HG02981 (cell line): ENCODE measurements around the gene LIN28A.
"Not testable (repeated sequence)": the region's sequence is repeated elsewhere in the genome, so short reads cannot be mapped to it uniquely, and the experiment has no call there.

Experiments
- ATAC-seq: cut with Tn5 transposase; IDR thresholded peaks from one replicate; pipeline ENCODE4 v1.9.1; 2021; ENCODE audit warnings: mild to moderate bottlenecking, moderate library complexity; ENCODE audit not compliant: unreplicated experiment

Gene LIN28A

GRCh38 chr1:26410706-26411623, at the start of gene LIN28A:
LIN28A (plus strand) TSS chr1:26410817; CDS start chr1:26410892, 75 bp downstream.
- no peak for ATAC-seq

GRCh38 chr1:26361605-26362122, 49.0 kb upstream of the LIN28A start:
- no peak for ATAC-seq

GRCh38 chr1:26362331-26362730, 48.3 kb upstream of the LIN28A start:
- ATAC-seq, result no peak

- no peak for ATAC-seq
Measured at GRCh38 chr1:26363549-26364448, 46.8 kb upstream of the LIN28A start.

- ATAC-seq, result no peak
Measured at GRCh38 chr1:26364956-26365355, 45.7 kb upstream of the LIN28A start.

GRCh38 chr1:26367441-26367840, 43.2 kb upstream of the LIN28A start:
- ATAC-seq, result no peak

- ATAC-seq, result no peak
Measured at GRCh38 chr1:26368006-26368405, 42.6 kb upstream of the LIN28A start.

- ATAC-seq, result no peak
Measured at GRCh38 chr1:26368486-26368885, 42.1 kb upstream of the LIN28A start.

GRCh38 chr1:26370591-26371382, 39.8 kb upstream of the LIN28A start:
- no peak for ATAC-seq

- ATAC-seq, result no peak
Measured at GRCh38 chr1:26372039-26372438, 38.6 kb upstream of the LIN28A start.

- not testable (repeated sequence) for ATAC-seq
Measured at GRCh38 chr1:26372611-26373010, 38.0 kb upstream of the LIN28A start, which contains the start of gene ZNF683. ZNF683 (minus strand) TSS chr1:26372750; CDS start chr1:26368571, 4,179 bp downstream.

GRCh38 chr1:26373281-26373680, 37.3 kb upstream of the LIN28A start:
- no peak for ATAC-seq

- no peak for ATAC-seq
Measured at GRCh38 chr1:26373789-26374188, 36.8 kb upstream of the LIN28A start.

GRCh38 chr1:26374361-26374760, 36.3 kb upstream of the LIN28A start:
- not testable (repeated sequence) for ATAC-seq

- no peak for ATAC-seq
Measured at GRCh38 chr1:26375081-26375480, 35.5 kb upstream of the LIN28A start.

GRCh38 chr1:26376050-26376449, 34.6 kb upstream of the LIN28A start:
- ATAC-seq, result no peak

GRCh38 chr1:26378088-26378878, 32.3 kb upstream of the LIN28A start:
- no peak for ATAC-seq

GRCh38 chr1:26378879-26379251, 31.8 kb upstream of the LIN28A start:
- ATAC-seq, result no peak

- no peak for ATAC-seq
Measured at GRCh38 chr1:26384076-26384475, 26.5 kb upstream of the LIN28A start.

GRCh38 chr1:26385063-26385462, 25.6 kb upstream of the LIN28A start:
- ATAC-seq, result not testable (repeated sequence)
